Measurements from ENCODE around the gene CTNNA2. TPM values are rescaled to one million over a fixed set of nuclear protein-coding genes. Genes with fewer than 3 reads are reported as not detected.

The CTNNA2 gene
- total and polyA plus RNA-seq, 2 of the 8 experiments (the other 6 are each of a cell fraction or from before 2014, with no cell fraction given) = 3.9 to 9.0 TPM

DNA sequence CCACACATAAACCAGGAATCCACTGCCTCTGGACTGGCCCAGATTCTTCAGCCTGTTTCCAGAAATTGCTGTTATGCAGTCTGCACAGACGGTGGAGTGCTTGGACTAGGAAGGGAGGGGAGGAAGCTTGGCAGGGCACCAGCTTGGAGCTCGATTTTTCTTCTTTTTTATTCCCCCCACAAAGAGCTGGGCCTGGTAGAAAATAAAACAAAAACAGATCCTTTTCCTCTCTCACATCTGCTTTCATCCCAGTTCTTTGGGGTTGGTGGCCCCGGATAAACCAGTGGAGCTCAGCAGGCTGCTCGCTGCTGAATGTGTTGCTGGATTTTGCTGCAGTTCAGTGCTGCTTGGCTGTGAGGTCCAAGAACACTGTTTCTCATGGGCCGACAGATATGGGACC, 775.7 kb downstream of the CTNNA2 start:
- H2AK5ac ChIP-seq (ENCODE audit: low read depth, low read length) = no peak overlapping the region
- H3K36me3 ChIP-seq (ENCODE audit: control insufficient read depth in 2 of 4, insufficient read depth in 4 of 4, low read length in 3 of 4) = no peaks in the 10 kb centered on the region
- H4K91ac ChIP-seq (replicated peaks; ENCODE audit: insufficient read length, low read length) = no peak overlapping the region
- peak overlapping the region; percentile 31; the same call in 1 of the 2 replicates for H2BK12ac ChIP-seq (ENCODE audit: low read depth, low read length)
- H4K5ac ChIP-seq (ENCODE audit: insufficient read length, low read depth, low read length) = no peak overlapping the region
- H4K20me1 ChIP-seq (replicated peaks in 1 of 2; ENCODE audit: control insufficient read depth in 1 of 2, insufficient read depth in 2 of 2, low read length in 2 of 2) = no peaks in the 10 kb centered on the region
- no peak overlapping the region for H4K8ac ChIP-seq (ENCODE audit: extremely low read depth, insufficient read depth, low read length)
- H2BK120ac ChIP-seq (replicated peaks; ENCODE audit: low read depth, low read length) = no peak overlapping the region
- no peak overlapping the region for H3K9ac ChIP-seq (replicated peaks in 1 of 4; ENCODE audit: extremely low read depth in 1 of 4, low read depth in 3 of 4, low read length in 3 of 4)
- no peak for DNase-seq (ENCODE audit: low read depth in 1 of 2, low spot score in 2 of 2)
- no peak overlapping the region for H3K23ac ChIP-seq (ENCODE audit: insufficient read length)
- no peak overlapping the region for H2BK5ac ChIP-seq (ENCODE audit: low read depth, low read length)
- no peaks in the 10 kb centered on the region for H3K9me3 ChIP-seq (ENCODE audit: insufficient read depth in 2 of 2, low read depth in 1 of 2, low read length in 1 of 2)
- 84% methylated on average over 5 of the region's 5 CpGs; no CpG with 5 or more reads in 1 of the 2 experiments for WGBS, 2 experiments (ENCODE audit: extremely low coverage in 1 of 2, insufficient coverage in 1 of 2, insufficient read length in 1 of 2, insufficient replicate concordance in 2 of 2, low coverage in 1 of 2, low lambda C conversion rate in 2 of 2, missing lambda C conversion rate in 1 of 2)
- no peak overlapping the region for H3K18ac ChIP-seq (ENCODE audit: extremely low read depth, low read length)
- no peak overlapping the region for H2BK20ac ChIP-seq (ENCODE audit: low read length)
- no peak overlapping the region for H3K27ac ChIP-seq (ENCODE audit: low read depth, low read length)
- no peak overlapping the region for H3K56ac ChIP-seq (replicated peaks; ENCODE audit: insufficient read length, low read depth, low read length)
- no peaks in the 10 kb centered on the region for H3K79me2 ChIP-seq (ENCODE audit: control insufficient read depth in 1 of 2, insufficient read depth in 2 of 2, low read length in 2 of 2)
- FAIRE-seq = no peak
- H3K4ac ChIP-seq (replicated peaks; ENCODE audit: insufficient read length, low read depth, low read length) = no peak overlapping the region
- POLR2A ChIA-PET (ENCODE audit: partially characterized antibody) = no interaction called here
- H3K79me1 ChIP-seq (ENCODE audit: low read depth, low read length) = no peaks in the 10 kb centered on the region
- CTCF ChIA-PET (ENCODE audit: partially characterized antibody) = interaction anchor here (0.8 to 2.5 kb wide), 6 partner anchors 11 to 50 kb away, joined by 3 to 10 read pairs (median 4); no protein-coding TSS in a partner anchor
- no peak overlapping the region for H3K14ac ChIP-seq (ENCODE audit: insufficient read length)
- peaks cover 0 to 1% (median 0%) of the 10 kb centered on the region in 4 experiments; a peak in 1 of 7 replicates for H3K27me3 ChIP-seq (replicated peaks in 1 of 4; ENCODE audit: control insufficient read depth in 3 of 4, extremely low read depth in 1 of 4, insufficient read depth in 3 of 4, low read length in 3 of 4)
- TF ChIP-seq POLR2AphosphoS5 (IDR thresholded peaks at IDR 0.05; ENCODE audit: low read depth, low read length) = no peak
- TF ChIP-seq CEBPB (IDR thresholded peaks at IDR 0.05; ENCODE audit: low read depth, low read length) = no peak
- TF ChIP-seq RAD21 (IDR thresholded peaks at IDR 0.05 in 1 of 2, conservative IDR thresholded peaks at IDR 0.05 in 1 of 2; ENCODE audit: low read depth in 2 of 2, low read length in 2 of 2) = peak; percentile 46 to 59
- TF ChIP-seq, protein P1, sequence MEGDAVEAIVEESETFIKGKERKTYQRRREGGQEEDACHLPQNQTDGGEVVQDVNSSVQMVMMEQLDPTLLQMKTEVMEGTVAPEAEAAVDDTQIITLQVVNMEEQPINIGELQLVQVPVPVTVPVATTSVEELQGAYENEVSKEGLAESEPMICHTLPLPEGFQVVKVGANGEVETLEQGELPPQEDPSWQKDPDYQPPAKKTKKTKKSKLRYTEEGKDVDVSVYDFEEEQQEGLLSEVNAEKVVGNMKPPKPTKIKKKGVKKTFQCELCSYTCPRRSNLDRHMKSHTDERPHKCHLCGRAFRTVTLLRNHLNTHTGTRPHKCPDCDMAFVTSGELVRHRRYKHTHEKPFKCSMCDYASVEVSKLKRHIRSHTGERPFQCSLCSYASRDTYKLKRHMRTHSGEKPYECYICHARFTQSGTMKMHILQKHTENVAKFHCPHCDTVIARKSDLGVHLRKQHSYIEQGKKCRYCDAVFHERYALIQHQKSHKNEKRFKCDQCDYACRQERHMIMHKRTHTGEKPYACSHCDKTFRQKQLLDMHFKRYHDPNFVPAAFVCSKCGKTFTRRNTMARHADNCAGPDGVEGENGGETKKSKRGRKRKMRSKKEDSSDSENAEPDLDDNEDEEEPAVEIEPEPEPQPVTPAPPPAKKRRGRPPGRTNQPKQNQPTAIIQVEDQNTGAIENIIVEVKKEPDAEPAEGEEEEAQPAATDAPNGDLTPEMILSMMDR (IDR thresholded peaks at IDR 0.05; ENCODE audit: control extremely low read depth in 1 of 3, insufficient read depth in 1 of 3, low read depth in 1 of 3, low read length in 3 of 3) = peak in 2 of 3 experiments; percentile 9 to 21; a peak in 1 of 4 replicates
- H2AFZ ChIP-seq (ENCODE audit: low read length) = no peak overlapping the region
- no peak overlapping the region for H3K4me3 ChIP-seq (ENCODE audit: extremely low read depth in 1 of 4, insufficient read depth in 2 of 4, low read depth in 3 of 4, low read length in 4 of 4)
- no peaks in the 10 kb centered on the region for H3K4me1 ChIP-seq (replicated peaks in 1 of 4; ENCODE audit: control insufficient read depth in 3 of 4, insufficient read depth in 4 of 4, low read length in 3 of 4)
- H2BK15ac ChIP-seq (ENCODE audit: low read length) = no peak overlapping the region
- H3K23me2 ChIP-seq (ENCODE audit: low read depth, low read length) = no peaks in the 10 kb centered on the region; the same call in 1 of the 2 replicates
- no peak overlapping the region for H3K4me2 ChIP-seq (ENCODE audit: insufficient read depth in 1 of 2, low read depth in 2 of 2, low read length in 2 of 2)

Data from H1 (cell line).